HepG2 (cell line): ENCODE measurements around the gene MSI2. TPM values are rescaled to one million over a fixed set of nuclear protein-coding genes. Genes with fewer than 3 reads are reported as not detected.

Experiments used
- AHR ChIP-seq: IDR thresholded peaks from 2 replicates; pipeline ENCODE4 v1.6.1; 2018; ENCODE audit warnings: missing genetic modification reagents, missing compliant biosample characterization
- ATF7 ChIP-seq, 2 experiments: fragments of 450-650 bp in 1 of 2; sonication (generic) in 1 of 2; formaldehyde crosslinking in 1 of 2; IDR thresholded peaks; 2 replicates each; pipeline versions ENCODE4 v1.4.0 to v1.6.1; 2016 to 2020; ENCODE audit warnings: antibody characterized with exemption in 1 of 2, mild to moderate bottlenecking in 1 of 2, missing genetic modification reagents in 1 of 2
- CCDC6 ChIP-seq: sonication (generic); formaldehyde crosslinking; IDR thresholded peaks from 2 replicates; pipeline ENCODE4 v1.8.1; 2022; ENCODE audit warnings: mild to moderate bottlenecking, missing genetic modification reagents, moderate library complexity
- CEBPG ChIP-seq: IDR thresholded peaks from 2 replicates; pipeline ENCODE4 v1.6.1; 2016
- CERS6 ChIP-seq: sonication (generic); formaldehyde crosslinking; IDR thresholded peaks from 2 replicates; pipeline ENCODE4 v1.5.0; 2020; ENCODE audit warnings: missing genetic modification reagents
- HDAC2 ChIP-seq: sonication (generic); formaldehyde crosslinking; IDR thresholded peaks from 2 replicates; pipeline ENCODE4 v1.4.0; 2020; ENCODE audit warnings: missing genetic modification reagents
- PHF21A ChIP-seq: sonication (generic); formaldehyde crosslinking; IDR thresholded peaks from 2 replicates; pipeline ENCODE4 v1.5.0; 2020; ENCODE audit warnings: mild to moderate bottlenecking, missing genetic modification reagents
- RXRA ChIP-seq: sonication (generic); formaldehyde crosslinking; IDR thresholded peaks from 2 replicates; pipeline ENCODE4 v1.5.1; 2020; ENCODE audit warnings: missing genetic modification reagents
- SALL1 ChIP-seq: sonication (generic); formaldehyde crosslinking; IDR thresholded peaks from 2 replicates; pipeline ENCODE4 v1.8.0; 2022; ENCODE audit warnings: mild to moderate bottlenecking, missing genetic modification reagents
- TEAD2 ChIP-seq: sonication (generic); formaldehyde crosslinking; IDR thresholded peaks from 2 replicates; pipeline ENCODE4 v1.9.0; 2021; ENCODE audit warnings: missing genetic modification reagents
- ZEB1 ChIP-seq: IDR thresholded peaks from 2 replicates; pipeline ENCODE4 v1.6.1; 2012; ENCODE audit warnings: mild to moderate bottlenecking, low read depth, inconsistent platforms; ENCODE audit not compliant: insufficient replicate concordance
- ZNF12 ChIP-seq: sonication (generic); formaldehyde crosslinking; IDR thresholded peaks from 2 replicates; pipeline ENCODE4 v1.5.0; 2020; ENCODE audit warnings: missing genetic modification reagents
- ZNF317 ChIP-seq: sonication (generic); formaldehyde crosslinking; IDR thresholded peaks from 2 replicates; pipeline ENCODE4 v1.5.0; 2020; ENCODE audit warnings: mild to moderate bottlenecking, missing genetic modification reagents
- ZNF383 ChIP-seq: sonication (generic); formaldehyde crosslinking; IDR thresholded peaks from 2 replicates; pipeline ENCODE4 v1.4.0; 2020; ENCODE audit warnings: missing genetic modification reagents, mild to moderate bottlenecking, borderline replicate concordance
- ZNF530 ChIP-seq: sonication (generic); formaldehyde crosslinking; IDR thresholded peaks from 2 replicates; pipeline ENCODE4 v1.5.0; 2020; ENCODE audit warnings: low read depth, mild to moderate bottlenecking, missing genetic modification reagents
- ZNF558 ChIP-seq: sonication (generic); formaldehyde crosslinking; IDR thresholded peaks from 2 replicates; pipeline ENCODE4 v1.9.0; 2022; ENCODE audit warnings: mild to moderate bottlenecking, missing genetic modification reagents, borderline replicate concordance
- polyA plus RNA-seq, 8 experiments: library from polyadenylated mRNA; depleted of rRNA in 3 of 8; stranded (reverse) in 7 of 8; unstranded in 1 of 8; fragments of >200 nt; fragmentation: Illumina TruSeq in 4 of 8; extraction: Trizol in 4 of 8; gene quantifications; 2 replicates each; pipeline versions ENCODE4 v1.2.1 to v1.2.3, GENCODE V29; 2011 to 2016; ENCODE audit warnings: low read depth in 4 of 8, missing spikeins in 1 of 8, mixed read lengths in 1 of 8; ENCODE audit not compliant: insufficient read depth in 1 of 8
- total RNA-seq, 5 experiments: library from RNA; depleted of rRNA; stranded (reverse); fragments of >200 nt; fragmentation: Illumina TruSeq; extraction: Trizol; gene quantifications; 2 replicates each; pipeline ENCODE4 v1.2.3, GENCODE V29; 2016; ENCODE audit warnings: low read depth in 1 of 5
- TF ChIP-seq, protein P1 (sequence below): sonication (generic); formaldehyde crosslinking; IDR thresholded peaks from 2 replicates; pipeline ENCODE4 v1.8.0; 2022; ENCODE audit warnings: missing genetic modification reagents, mild to moderate bottlenecking, moderate library complexity, borderline replicate concordance
- TF ChIP-seq, protein P2 (sequence below): sonication (generic); formaldehyde crosslinking; conservative IDR thresholded peaks from 2 replicates; pipeline ENCODE4 v1.4.0; 2020; ENCODE audit warnings: mild to moderate bottlenecking, missing genetic modification reagents, moderate library complexity
- TF ChIP-seq, protein P3 (sequence below), 2 experiments: IDR thresholded peaks; 2 replicates each; pipeline ENCODE4 v1.6.1; 2011 to 2012; ENCODE audit warnings: low read length in 2 of 2, borderline replicate concordance in 1 of 2, low read depth in 1 of 2, mild to moderate bottlenecking in 1 of 2, moderate library complexity in 1 of 2

MSI2 gene
- total and polyA plus RNA-seq, 2 of the 13 experiments (the other 11 are each of a cell fraction or from before 2014, with no cell fraction given), result 77.5 to 78.4 TPM

DNA sequence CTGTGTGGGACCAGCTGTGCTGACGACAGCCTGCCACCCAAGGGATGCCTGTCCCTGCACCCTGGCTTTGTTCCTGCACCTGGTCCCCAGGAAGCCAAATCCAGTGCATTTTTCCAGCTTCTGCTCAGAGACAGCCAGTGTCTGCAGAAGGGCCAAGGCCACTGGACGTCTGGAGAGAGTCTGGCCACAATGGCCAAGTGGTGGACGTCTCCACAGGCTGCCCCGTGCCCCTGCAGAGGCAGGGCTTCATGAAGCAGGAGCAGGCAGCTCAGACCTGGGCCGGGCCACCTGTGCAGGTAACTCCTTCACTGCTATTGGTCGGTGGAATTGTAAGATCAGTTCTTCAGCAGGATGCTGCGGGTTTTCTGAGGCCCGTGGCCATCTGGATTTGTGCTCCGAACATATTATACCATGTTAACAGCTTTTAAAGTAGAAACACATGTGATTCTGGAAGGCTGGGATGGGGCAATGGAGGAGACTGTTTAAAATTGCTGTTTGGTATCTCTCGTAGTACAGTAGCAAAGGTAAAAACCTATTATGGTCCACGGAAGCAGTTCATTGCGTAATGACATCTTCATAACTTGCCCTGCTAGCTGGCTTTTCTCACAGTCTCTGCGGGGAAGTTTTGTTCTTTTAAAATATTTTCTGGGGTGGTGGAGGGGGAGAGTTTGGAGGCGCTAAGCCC lies 303.5 kb downstream of the MSI2 start (continued):
- 0 out of 2 replicates have a peak, but pooled peaks have one; percentile 11 for TF ChIP-seq HDAC2 (CRISPR knock-in tag)
- TF ChIP-seq, protein P1, sequence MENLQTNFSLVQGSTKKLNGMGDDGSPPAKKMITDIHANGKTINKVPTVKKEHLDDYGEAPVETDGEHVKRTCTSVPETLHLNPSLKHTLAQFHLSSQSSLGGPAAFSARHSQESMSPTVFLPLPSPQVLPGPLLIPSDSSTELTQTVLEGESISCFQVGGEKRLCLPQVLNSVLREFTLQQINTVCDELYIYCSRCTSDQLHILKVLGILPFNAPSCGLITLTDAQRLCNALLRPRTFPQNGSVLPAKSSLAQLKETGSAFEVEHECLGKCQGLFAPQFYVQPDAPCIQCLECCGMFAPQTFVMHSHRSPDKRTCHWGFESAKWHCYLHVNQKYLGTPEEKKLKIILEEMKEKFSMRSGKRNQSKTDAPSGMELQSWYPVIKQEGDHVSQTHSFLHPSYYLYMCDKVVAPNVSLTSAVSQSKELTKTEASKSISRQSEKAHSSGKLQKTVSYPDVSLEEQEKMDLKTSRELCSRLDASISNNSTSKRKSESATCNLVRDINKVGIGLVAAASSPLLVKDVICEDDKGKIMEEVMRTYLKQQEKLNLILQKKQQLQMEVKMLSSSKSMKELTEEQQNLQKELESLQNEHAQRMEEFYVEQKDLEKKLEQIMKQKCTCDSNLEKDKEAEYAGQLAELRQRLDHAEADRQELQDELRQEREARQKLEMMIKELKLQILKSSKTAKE (CRISPR knock-in tag), result peak; percentile 74
- TF ChIP-seq AHR (CRISPR knock-in tag), result no peak
- no peak for TF ChIP-seq ZNF12
- no peak for TF ChIP-seq TEAD2 (CRISPR knock-in tag)
- no peak for TF ChIP-seq ATF7 (IDR thresholded peaks at IDR 0.05)
- 0 out of 2 replicates have a peak, but pooled peaks have one; percentile 19 for TF ChIP-seq ATF7 (CRISPR knock-in tag; IDR thresholded peaks at IDR 0.05)
- TF ChIP-seq ZNF558, result 0 out of 2 replicates have a peak, but pooled peaks have one; percentile 27
- TF ChIP-seq CCDC6 (CRISPR knock-in tag), result no peak
- TF ChIP-seq, protein P2, sequence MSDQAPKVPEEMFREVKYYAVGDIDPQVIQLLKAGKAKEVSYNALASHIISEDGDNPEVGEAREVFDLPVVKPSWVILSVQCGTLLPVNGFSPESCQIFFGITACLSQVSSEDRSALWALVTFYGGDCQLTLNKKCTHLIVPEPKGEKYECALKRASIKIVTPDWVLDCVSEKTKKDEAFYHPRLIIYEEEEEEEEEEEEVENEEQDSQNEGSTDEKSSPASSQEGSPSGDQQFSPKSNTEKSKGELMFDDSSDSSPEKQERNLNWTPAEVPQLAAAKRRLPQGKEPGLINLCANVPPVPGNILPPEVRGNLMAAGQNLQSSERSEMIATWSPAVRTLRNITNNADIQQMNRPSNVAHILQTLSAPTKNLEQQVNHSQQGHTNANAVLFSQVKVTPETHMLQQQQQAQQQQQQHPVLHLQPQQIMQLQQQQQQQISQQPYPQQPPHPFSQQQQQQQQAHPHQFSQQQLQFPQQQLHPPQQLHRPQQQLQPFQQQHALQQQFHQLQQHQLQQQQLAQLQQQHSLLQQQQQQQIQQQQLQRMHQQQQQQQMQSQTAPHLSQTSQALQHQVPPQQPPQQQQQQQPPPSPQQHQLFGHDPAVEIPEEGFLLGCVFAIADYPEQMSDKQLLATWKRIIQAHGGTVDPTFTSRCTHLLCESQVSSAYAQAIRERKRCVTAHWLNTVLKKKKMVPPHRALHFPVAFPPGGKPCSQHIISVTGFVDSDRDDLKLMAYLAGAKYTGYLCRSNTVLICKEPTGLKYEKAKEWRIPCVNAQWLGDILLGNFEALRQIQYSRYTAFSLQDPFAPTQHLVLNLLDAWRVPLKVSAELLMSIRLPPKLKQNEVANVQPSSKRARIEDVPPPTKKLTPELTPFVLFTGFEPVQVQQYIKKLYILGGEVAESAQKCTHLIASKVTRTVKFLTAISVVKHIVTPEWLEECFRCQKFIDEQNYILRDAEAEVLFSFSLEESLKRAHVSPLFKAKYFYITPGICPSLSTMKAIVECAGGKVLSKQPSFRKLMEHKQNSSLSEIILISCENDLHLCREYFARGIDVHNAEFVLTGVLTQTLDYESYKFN (CRISPR knock-in tag), result peak; percentile 39
- TF ChIP-seq ZNF317 (CRISPR knock-in tag), result 0 out of 2 replicates have a peak, but pooled peaks have one; percentile 28
- 0 out of 2 replicates have a peak, but pooled peaks have one; percentile 58 for TF ChIP-seq ZNF383 (CRISPR knock-in tag)
- TF ChIP-seq SALL1 (CRISPR knock-in tag), result peak; percentile 12; the same call in 1 of the 2 replicates
- TF ChIP-seq, protein P3, sequence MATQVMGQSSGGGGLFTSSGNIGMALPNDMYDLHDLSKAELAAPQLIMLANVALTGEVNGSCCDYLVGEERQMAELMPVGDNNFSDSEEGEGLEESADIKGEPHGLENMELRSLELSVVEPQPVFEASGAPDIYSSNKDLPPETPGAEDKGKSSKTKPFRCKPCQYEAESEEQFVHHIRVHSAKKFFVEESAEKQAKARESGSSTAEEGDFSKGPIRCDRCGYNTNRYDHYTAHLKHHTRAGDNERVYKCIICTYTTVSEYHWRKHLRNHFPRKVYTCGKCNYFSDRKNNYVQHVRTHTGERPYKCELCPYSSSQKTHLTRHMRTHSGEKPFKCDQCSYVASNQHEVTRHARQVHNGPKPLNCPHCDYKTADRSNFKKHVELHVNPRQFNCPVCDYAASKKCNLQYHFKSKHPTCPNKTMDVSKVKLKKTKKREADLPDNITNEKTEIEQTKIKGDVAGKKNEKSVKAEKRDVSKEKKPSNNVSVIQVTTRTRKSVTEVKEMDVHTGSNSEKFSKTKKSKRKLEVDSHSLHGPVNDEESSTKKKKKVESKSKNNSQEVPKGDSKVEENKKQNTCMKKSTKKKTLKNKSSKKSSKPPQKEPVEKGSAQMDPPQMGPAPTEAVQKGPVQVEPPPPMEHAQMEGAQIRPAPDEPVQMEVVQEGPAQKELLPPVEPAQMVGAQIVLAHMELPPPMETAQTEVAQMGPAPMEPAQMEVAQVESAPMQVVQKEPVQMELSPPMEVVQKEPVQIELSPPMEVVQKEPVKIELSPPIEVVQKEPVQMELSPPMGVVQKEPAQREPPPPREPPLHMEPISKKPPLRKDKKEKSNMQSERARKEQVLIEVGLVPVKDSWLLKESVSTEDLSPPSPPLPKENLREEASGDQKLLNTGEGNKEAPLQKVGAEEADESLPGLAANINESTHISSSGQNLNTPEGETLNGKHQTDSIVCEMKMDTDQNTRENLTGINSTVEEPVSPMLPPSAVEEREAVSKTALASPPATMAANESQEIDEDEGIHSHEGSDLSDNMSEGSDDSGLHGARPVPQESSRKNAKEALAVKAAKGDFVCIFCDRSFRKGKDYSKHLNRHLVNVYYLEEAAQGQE (IDR thresholded peaks at IDR 0.05; ENCODE audit: borderline replicate concordance in 1 of 2, low read depth in 1 of 2, low read length in 2 of 2), result no peak
- TF ChIP-seq ZNF530 (CRISPR knock-in tag), result no peak
- peak; percentile 96 for TF ChIP-seq CEBPG
- TF ChIP-seq ZEB1, result peak; percentile 22
- peak; percentile 40; the same call in 1 of the 2 replicates for TF ChIP-seq RXRA (CRISPR knock-in tag)
- peak; percentile 45; the same call in 1 of the 2 replicates for TF ChIP-seq PHF21A (CRISPR knock-in tag)
- 0 out of 2 replicates have a peak, but pooled peaks have one; percentile 64 for TF ChIP-seq CERS6 (CRISPR knock-in tag)
